ENCODE measurements around the gene CBX3. TPM values are rescaled to one million over a fixed set of nuclear protein-coding genes. Genes with fewer than 3 reads are reported as not detected.
A peak's percentile ranks its signal among the peaks of the same experiment; 100 is the strongest.

Gene CBX3
- total RNA-seq, 2 donors from 2014 or later = 37.9 to 43.3 TPM

GRCh38 chr7:26178272-26178960 is 23.1 kb upstream of the CBX3 start:
- H3K27ac ChIP-seq = no peak overlapping the region
- no peaks in the 10 kb centered on the region for H3K27me3 ChIP-seq
- H3K4me3 ChIP-seq = no peak overlapping the region
- peaks cover 0 to 18% of the 10 kb centered on the region in 2 donors for H3K4me1 ChIP-seq
- no peaks in the 10 kb centered on the region for H3K9me3 ChIP-seq
- no peak for TF ChIP-seq CTCF (IDR thresholded peaks at IDR 0.05)
- DNase-seq (ENCODE audit: low spot score) = no peak
- H3K36me3 ChIP-seq = no peaks in the 10 kb centered on the region

GRCh38 chr7:26179422-26179821 is 22.1 kb upstream of the CBX3 start:
- no peaks in the 10 kb centered on the region for H3K9me3 ChIP-seq
- TF ChIP-seq CTCF (IDR thresholded peaks at IDR 0.05) = no peak
- H3K4me1 ChIP-seq = peaks cover 0 to 23% of the 10 kb centered on the region in 2 donors
- DNase-seq (ENCODE audit: low spot score) = no peak
- H3K27me3 ChIP-seq = no peaks in the 10 kb centered on the region
- no peaks in the 10 kb centered on the region for H3K36me3 ChIP-seq
- no peak overlapping the region for H3K4me3 ChIP-seq
- H3K27ac ChIP-seq = no peak overlapping the region

- Histone ChIP-seq H3K27ac (no peak overlapping the region), H3K4me1 (peaks cover 0 to 23% of the 10 kb centered on the region in 2 donors), H3K36me3 (peaks cover 3% of the 10 kb centered on the region), H3K27me3 (no peaks in the 10 kb centered on the region), H3K4me3 (no peak overlapping the region), H3K9me3 (no peaks in the 10 kb centered on the region)
- TF ChIP-seq CTCF (IDR thresholded peaks at IDR 0.05) = no peak
- no peak for DNase-seq (ENCODE audit: low spot score)
Observed at GRCh38 chr7:26179826-26180497, 21.6 kb upstream of the CBX3 start.

DNA sequence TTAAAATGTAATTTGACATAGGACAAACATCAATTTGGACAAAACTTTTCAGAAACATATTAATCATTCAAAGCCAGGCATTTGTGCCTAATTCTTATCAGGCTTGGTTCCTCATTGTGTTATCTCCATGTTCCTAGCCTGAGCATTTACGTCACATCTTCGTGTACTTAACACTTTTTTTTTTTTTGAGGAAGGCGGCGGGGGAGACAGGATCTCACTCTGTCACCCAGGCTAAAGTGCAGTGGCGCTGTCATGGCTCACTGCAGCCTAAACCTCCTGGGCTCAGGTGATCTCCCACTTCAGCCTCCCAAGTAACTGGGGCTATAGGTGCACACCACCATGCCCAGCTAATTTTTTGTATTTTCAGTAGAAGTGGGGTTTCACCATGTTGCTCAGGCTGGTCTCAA is 20.8 kb upstream of the CBX3 start:
- peaks cover 0 to 23% of the 10 kb centered on the region in 2 donors for H3K4me1 ChIP-seq
- H3K4me3 ChIP-seq = no peak overlapping the region
- H3K27me3 ChIP-seq = no peaks in the 10 kb centered on the region
- no peak for DNase-seq (ENCODE audit: low spot score)
- H3K36me3 ChIP-seq = peaks cover 11% of the 10 kb centered on the region
- peak overlapping the region in 1 of 2 donors; percentile 31 for H3K27ac ChIP-seq
- no peaks in the 10 kb centered on the region for H3K9me3 ChIP-seq
- no peak for TF ChIP-seq CTCF (IDR thresholded peaks at IDR 0.05)

DNA sequence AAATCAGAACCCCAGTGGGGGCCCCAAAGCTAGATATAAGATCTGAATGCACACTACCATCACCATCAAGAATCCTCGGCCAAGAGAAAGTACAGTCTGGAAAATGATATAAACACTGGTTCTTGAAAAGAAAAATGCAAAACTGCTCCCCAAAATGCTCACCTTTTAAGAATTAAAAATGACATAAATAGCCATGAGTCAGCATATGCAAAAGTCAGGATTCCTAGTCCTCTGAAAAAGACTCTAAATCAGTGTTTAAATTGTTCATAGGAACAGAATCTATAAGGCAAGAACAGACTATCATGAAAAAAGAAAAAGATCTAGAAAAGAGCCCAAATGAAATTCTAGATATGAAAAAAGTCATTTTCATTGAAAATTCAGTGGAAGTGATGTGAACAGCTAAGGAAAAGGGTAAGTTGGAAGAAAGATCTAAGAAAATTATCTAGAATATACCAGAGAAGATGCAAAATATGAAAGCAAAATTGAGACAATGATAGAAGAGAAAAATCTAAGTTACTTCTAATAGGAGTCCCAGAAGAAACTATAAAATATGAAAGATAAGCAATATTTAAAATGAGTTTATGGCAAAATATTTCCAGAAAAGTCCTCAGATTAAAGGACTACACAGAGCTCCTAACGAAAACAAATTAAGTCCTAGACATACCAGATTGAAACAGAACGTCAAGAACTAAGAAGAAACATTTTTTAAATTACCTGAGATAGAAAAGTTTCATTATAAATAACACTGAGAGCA is 19.9 kb upstream of the CBX3 start:
- Histone ChIP-seq H3K9me3 (no peaks in the 10 kb centered on the region), H3K36me3 (peaks cover 13% of the 10 kb centered on the region), H3K4me1 (peaks cover 0 to 23% of the 10 kb centered on the region in 2 donors), H3K27me3 (no peaks in the 10 kb centered on the region), H3K4me3 (no peak overlapping the region), H3K27ac (peak overlapping the region in 1 of 2 donors; percentile 31)
- DNase-seq (ENCODE audit: low spot score) = no peak
- no peak for TF ChIP-seq CTCF (IDR thresholded peaks at IDR 0.05)

Measured in right atrium auricular region (tissue), 2 donors.